HepG2 (cell line): ENCODE results near the gene H6PD. TPM values are rescaled to one million over a fixed set of nuclear protein-coding genes. Genes with fewer than 3 reads are reported as not detected.
A peak's percentile ranks its signal among the peaks of the same experiment; 100 is the strongest.

ENCODE experiments used
- CBX5 ChIP-seq: sonication (generic); formaldehyde crosslinking; IDR thresholded peaks from 2 replicates; pipeline ENCODE4 v1.4.0; 2020; ENCODE audit warnings: missing genetic modification reagents, borderline replicate concordance
- DR1 ChIP-seq: sonication (generic); formaldehyde crosslinking; IDR thresholded peaks from 2 replicates; pipeline ENCODE4 v1.8.0; 2021; ENCODE audit warnings: mild to moderate bottlenecking, missing genetic modification reagents, inconsistent platforms
- HCFC1 ChIP-seq: fragments of 150-350 bp; IDR thresholded peaks from 2 replicates; pipeline ENCODE4 v1.6.1; 2014; ENCODE audit warnings: low read depth, low read length
- HNRNPUL1 ChIP-seq: fragments of 200-400 bp; formaldehyde crosslinking; IDR thresholded peaks from 2 replicates; pipeline ENCODE4 v1.6.1; 2017; ENCODE audit warnings: low read depth, mild to moderate bottlenecking, low read length, moderate library complexity
- JUND ChIP-seq: sonication (generic); formaldehyde crosslinking; IDR thresholded peaks from 2 replicates; pipeline ENCODE4 v1.8.0; 2022; ENCODE audit warnings: mild to moderate bottlenecking, missing genetic modification reagents
- MEIS1 ChIP-seq: sonication (generic); formaldehyde crosslinking; IDR thresholded peaks from 2 replicates; pipeline ENCODE4 v1.9.0; 2021; ENCODE audit warnings: mild to moderate bottlenecking, missing genetic modification reagents, moderate library complexity, borderline replicate concordance
- NCOA1 ChIP-seq: sonication (generic); formaldehyde crosslinking; IDR thresholded peaks from 2 replicates; pipeline ENCODE4 v1.9.0; 2021; ENCODE audit warnings: missing genetic modification reagents
- PAX8 ChIP-seq: sonication (generic); formaldehyde crosslinking; IDR thresholded peaks from 2 replicates; pipeline ENCODE4 v1.8.0; 2022; ENCODE audit warnings: mild to moderate bottlenecking, missing genetic modification reagents, borderline replicate concordance
- RBFOX2 ChIP-seq: fragments of 200-400 bp; formaldehyde crosslinking; IDR thresholded peaks from 2 replicates; pipeline ENCODE4 v1.6.1; 2017; ENCODE audit warnings: low read depth, mild to moderate bottlenecking, low read length
- RELA ChIP-seq: sonication (generic); formaldehyde crosslinking; IDR thresholded peaks from 2 replicates; pipeline ENCODE4 v1.4.0; 2020; ENCODE audit warnings: missing genetic modification reagents
- SATB2 ChIP-seq: sonication (generic); formaldehyde crosslinking; IDR thresholded peaks from 2 replicates; pipeline ENCODE4 v1.5.0; 2020; ENCODE audit warnings: missing genetic modification reagents
- SNAPC4 ChIP-seq: sonication (generic); formaldehyde crosslinking; IDR thresholded peaks from 2 replicates; pipeline ENCODE4 v1.4.0; 2020; ENCODE audit warnings: mild to moderate bottlenecking, missing genetic modification reagents
- TARDBP ChIP-seq: sonication (generic); formaldehyde crosslinking; IDR thresholded peaks from 2 replicates; pipeline ENCODE4 v1.8.0; 2022; ENCODE audit warnings: mild to moderate bottlenecking, missing genetic modification reagents
- XRCC5 ChIP-seq: fragments of 200-400 bp; formaldehyde crosslinking; optimal IDR thresholded peaks from 2 replicates; pipeline ENCODE3; 2017; ENCODE audit warnings: mild to moderate bottlenecking, low read length
- ZFP82 ChIP-seq: sonication (generic); formaldehyde crosslinking; IDR thresholded peaks from 2 replicates; pipeline ENCODE4 v1.5.1; 2020; ENCODE audit warnings: mild to moderate bottlenecking, missing genetic modification reagents, borderline replicate concordance
- ZNF616 ChIP-seq: sonication (generic); formaldehyde crosslinking; IDR thresholded peaks from 2 replicates; pipeline ENCODE4 v1.5.0; 2020; ENCODE audit warnings: low read depth, mild to moderate bottlenecking, missing genetic modification reagents
- ZSCAN5A ChIP-seq: sonication (generic); formaldehyde crosslinking; IDR thresholded peaks from 2 replicates; pipeline ENCODE4 v1.8.0; 2022; ENCODE audit warnings: mild to moderate bottlenecking, missing genetic modification reagents, borderline replicate concordance
- ZSCAN9 ChIP-seq: IDR thresholded peaks from 2 replicates; pipeline ENCODE4 v1.6.1; 2016; ENCODE audit warnings: borderline replicate concordance
- polyA plus RNA-seq, 8 experiments: library from polyadenylated mRNA; depleted of rRNA in 3 of 8; stranded (reverse) in 7 of 8; unstranded in 1 of 8; fragments of >200 nt; fragmentation: Illumina TruSeq in 4 of 8; extraction: Trizol in 4 of 8; gene quantifications; 2 replicates each; pipeline versions ENCODE4 v1.2.1 to v1.2.3, GENCODE V29; 2011 to 2016; ENCODE audit warnings: low read depth in 4 of 8, missing spikeins in 1 of 8, mixed read lengths in 1 of 8; ENCODE audit not compliant: insufficient read depth in 1 of 8
- total RNA-seq, 5 experiments: library from RNA; depleted of rRNA; stranded (reverse); fragments of >200 nt; fragmentation: Illumina TruSeq; extraction: Trizol; gene quantifications; 2 replicates each; pipeline ENCODE4 v1.2.3, GENCODE V29; 2016; ENCODE audit warnings: low read depth in 1 of 5
- TF ChIP-seq, protein P1 (sequence below): sonication (generic); formaldehyde crosslinking; IDR thresholded peaks from 2 replicates; pipeline ENCODE4 v1.4.0; 2020; ENCODE audit warnings: missing genetic modification reagents

The H6PD gene
- total and polyA plus RNA-seq, 2 of the 13 experiments (the other 11 are each of a cell fraction or from before 2014, with no cell fraction given), result 9.3 to 14.1 TPM

DNA sequence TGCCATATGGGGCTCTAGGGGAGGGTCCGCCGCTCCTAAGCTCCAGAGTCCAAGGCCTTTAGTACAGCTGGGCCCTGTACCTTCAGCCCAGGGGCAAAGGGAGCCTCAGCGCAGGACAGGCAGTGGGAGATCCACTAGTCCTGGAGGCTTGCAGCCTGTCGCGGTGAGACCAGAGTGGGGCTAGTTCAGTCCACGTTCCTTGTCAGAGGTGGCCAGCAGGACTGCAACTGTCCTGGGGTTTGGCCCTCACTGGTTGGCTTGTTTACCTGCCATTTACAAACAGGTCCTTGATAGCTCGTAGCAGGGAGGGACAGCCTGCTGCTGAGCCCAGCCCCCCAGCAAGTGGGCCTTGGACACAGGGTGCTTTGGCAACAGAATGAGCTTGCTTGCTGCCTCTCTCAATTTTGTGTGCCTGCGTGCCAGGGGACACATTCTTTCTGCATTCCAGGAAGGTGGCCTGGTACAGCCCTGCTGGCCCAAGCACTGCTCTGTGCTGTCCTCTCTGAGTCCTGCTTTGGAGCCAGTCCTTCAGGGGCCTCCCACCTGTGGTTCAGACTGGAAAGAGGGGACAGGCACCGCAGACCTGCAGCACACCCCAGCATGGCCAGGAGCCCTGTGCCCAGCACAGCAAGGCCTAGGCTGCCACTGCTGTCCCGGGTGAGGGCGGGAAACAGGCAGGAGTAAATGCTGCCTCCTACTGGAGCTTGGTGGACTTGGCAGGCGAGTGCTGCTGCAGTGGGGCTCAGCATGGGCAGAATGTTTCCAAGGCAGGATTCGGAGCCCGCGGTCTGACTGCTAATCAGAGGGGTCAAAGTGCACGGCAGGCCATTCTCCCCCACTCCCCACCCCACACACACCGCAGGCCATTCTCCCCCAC lies 15.2 kb downstream of the H6PD start (continued):
- TF ChIP-seq ZSCAN5A (CRISPR knock-in tag) (no peak), PAX8 (CRISPR knock-in tag) (0 out of 2 replicates have a peak, but pooled peaks have one; percentile 64), ZFP82 (CRISPR knock-in tag) (no peak), SATB2 (CRISPR knock-in tag) (no peak), TARDBP (peak; percentile 77; the same call in 1 of the 2 replicates), NCOA1 (CRISPR knock-in tag) (peak; percentile 78; the same call in 1 of the 2 replicates), RBFOX2 (peak; percentile 67; the same call in 1 of the 2 replicates), DR1 (0 out of 2 replicates have a peak, but pooled peaks have one; percentile 30), CBX5 (peak; percentile 52; the same call in 1 of the 2 replicates), JUND (CRISPR knock-in tag) (peak; percentile 16; the same call in 1 of the 2 replicates), HCFC1 (no peak), ZNF616 (CRISPR knock-in tag) (no peak), ZSCAN9 (CRISPR knock-in tag) (0 out of 2 replicates have a peak, but pooled peaks have one; percentile 29), HNRNPUL1 (no peak), RELA (CRISPR knock-in tag) (no peak; the same call in 1 of the 2 replicates), MEIS1 (CRISPR knock-in tag) (0 out of 2 replicates have a peak, but pooled peaks have one; percentile 17), SNAPC4 (no peak; the same call in 1 of the 2 replicates), XRCC5 (peak; percentile 50)
- TF ChIP-seq, protein P1, sequence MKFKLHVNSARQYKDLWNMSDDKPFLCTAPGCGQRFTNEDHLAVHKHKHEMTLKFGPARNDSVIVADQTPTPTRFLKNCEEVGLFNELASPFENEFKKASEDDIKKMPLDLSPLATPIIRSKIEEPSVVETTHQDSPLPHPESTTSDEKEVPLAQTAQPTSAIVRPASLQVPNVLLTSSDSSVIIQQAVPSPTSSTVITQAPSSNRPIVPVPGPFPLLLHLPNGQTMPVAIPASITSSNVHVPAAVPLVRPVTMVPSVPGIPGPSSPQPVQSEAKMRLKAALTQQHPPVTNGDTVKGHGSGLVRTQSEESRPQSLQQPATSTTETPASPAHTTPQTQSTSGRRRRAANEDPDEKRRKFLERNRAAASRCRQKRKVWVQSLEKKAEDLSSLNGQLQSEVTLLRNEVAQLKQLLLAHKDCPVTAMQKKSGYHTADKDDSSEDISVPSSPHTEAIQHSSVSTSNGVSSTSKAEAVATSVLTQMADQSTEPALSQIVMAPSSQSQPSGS (CRISPR knock-in tag), result peak; percentile 21; the same call in 1 of the 2 replicates
